ENCODE data around the gene PTCD1.
"Not testable (repeated sequence)": the region's sequence is repeated elsewhere in the genome, so short reads cannot be mapped to it uniquely, and the experiment has no call there.

PTCD1 gene

DNA sequence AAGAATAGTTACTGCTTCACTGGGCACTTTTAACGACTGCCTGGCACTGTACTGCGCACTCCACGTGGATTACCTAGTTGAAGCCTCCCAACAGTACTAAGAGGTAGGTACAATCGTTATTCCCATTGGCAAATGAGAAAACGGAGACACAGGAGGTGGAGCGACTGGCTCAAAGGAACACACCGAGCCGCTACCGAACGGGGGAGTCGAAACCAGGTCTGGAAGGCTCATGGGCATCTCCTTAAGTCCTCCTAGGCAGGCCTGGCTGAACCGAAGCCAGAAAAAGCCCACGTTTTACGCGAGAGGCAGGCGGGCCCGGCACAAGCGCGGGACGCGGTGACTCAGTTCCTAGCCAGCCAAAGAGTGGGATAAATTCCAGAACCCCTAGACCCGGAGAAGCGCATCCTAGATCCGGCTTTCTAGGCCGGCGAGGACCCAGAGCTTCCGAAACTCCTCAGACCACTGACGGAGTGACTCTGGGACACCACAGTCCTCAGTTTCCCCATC lies 30.7 kb downstream of the PTCD1 start:
- DNase-seq = peak; percentile 30 to 53

DNA sequence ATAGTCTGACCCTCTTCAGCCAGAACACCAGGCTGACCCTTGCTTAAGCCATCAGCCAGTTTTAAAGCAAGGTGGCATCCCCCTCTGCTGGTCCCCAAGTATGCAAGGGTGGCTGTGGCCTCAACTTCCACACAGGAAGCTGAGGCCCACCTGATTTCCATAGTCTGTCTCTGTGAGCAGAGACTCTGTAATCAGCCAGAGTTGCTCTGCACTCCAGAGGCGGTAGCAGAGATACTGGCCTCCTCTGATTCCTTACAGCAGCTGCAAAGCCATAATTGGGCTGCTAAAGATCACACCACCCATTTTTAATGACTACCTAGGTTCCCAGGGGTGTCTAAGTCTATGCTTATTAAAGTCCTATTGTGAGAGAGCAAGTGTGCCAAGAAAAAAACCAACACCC lies 32.0 kb downstream of the PTCD1 start:
- DNase-seq = no peak

DNA sequence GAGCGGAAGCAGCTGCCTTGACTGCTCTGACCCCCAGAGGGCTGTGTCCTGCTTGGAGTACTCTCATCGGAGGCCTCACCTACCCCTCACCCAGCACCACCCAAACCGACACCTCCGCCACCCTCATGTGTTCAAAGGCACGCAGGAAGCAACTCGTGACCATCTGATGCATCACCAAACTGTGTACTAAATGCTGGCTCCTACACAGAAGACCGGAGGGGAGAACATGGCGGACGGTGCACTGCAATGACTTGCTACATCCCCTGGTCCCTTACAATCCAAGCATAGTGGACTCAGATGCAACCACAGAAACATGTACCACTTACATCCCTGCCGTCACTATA lies 33.6 kb downstream of the PTCD1 start:
- DNase-seq = no peak

DNA sequence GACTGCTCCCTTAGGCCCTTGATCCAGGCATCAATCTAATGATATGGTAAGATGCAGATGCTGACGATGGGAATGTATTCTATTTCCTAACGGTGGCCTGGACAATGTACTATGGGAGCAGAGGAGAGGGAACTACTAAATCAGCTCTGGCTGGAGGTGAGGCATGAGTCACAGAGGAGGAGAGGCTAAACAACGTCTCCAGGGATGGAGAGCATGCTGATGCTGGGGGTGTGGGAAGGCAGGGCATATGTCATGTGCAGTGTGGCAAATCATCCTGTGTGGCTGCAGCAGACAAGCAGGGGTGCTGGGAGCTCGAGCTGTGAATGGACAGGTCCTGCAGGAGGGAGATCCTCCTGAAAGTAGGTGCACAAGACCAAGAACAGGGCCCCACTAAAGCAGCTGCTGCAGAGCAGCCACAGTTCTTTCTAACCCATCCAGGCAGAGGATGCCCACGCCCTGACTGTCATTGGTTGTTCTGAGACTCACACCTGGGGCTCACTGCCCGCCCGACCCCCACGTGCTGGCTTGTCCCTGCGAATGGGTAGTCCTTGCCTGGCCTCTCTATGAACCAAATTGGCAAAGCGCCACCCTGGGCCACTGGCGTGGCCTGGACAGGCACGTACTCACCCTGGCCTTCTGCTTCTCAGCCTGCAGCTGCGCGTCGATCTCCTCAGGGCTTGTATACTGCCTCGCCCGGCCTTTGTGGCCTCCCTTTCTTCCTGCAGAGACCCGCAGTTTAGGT lies 34.2 kb downstream of the PTCD1 start:
- DNase-seq = no peak

DNA sequence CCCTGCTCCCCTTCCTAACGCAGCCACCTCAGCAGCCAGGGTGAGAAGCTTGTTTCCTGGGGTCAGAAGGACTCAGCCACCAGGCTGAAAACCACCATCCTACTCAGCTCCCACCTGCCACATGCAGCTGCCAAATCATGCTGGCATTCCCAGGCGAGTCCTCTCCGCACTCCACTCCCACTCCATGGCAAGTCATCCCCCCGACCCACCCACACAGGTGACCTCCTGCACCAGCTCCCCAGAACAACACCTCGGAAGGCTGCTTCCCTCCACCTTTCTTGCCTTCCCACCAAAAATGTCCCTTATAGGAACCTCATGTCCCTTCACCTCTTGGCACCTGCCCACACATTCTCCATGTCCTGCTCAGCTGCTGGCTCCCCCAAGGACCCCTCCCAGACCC lies 34.8 kb downstream of the PTCD1 start:
- DNase-seq = no peak

DNA sequence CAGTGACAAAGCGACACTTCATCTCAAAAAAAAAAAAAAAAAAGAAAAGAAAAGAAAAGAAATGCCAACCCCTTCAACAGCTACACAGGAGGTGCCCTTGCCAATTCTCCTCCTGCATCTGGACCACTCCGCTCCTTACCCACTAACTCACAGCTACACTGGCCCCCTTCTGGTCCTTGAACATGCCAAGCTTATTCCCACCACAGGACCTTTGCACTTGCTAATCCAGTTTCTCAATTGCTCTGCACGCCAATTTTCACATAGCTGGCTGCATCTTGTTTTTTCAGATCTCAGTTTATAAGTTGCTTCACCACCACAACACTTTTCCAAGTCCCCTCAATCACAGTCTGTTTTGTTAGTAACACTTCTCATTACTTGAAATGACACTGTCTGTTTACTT lies 35.7 kb downstream of the PTCD1 start:
- no peak for DNase-seq

DNA sequence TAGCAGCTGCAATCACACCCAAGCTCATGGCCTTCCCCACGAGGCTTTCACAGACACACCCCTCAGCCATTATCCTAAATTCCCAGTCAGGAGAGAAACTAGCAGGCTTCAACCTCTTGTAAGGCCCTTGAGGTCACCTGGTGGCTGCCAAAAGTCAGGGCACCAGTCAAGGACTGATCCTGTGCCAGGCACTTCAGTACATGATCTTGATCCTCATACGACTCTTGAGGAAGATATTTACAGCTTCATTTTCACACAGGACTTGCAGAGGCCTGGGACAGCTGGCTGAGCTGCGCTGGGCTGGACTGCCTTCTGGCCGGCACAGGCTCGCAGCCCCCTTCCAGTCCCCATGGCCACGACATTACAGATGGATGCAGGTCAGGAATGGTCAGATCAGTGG lies 39.0 kb downstream of the PTCD1 start:
- no peak for DNase-seq

DNA sequence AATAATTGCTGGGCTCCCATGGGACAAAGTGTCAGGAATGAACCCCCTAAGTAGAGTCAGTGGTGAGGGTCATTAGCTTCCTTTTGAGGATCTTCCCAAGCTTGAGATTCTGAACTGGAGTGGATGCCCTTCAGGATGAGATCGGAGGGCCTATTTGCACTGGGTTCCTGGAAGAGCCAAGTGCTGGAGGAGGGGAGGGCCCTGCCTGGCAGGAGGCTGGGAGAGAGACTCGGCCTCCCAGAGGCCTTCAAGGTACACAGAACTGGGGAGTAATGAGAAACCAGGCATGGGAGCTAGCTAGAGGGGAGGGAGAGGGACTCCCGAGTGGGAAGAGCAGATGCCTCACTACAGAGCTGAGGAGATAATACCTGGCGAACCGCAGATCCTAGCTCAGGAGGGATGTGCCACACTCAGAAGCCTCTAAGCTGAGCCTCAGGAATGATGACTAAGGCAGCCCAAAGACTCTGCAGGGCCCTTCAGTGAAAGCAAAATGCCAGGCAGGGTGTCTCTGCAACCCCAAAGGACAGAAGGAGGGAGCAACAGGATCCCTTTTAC lies 39.6 kb downstream of the PTCD1 start:
- DNase-seq = no peak

DNA sequence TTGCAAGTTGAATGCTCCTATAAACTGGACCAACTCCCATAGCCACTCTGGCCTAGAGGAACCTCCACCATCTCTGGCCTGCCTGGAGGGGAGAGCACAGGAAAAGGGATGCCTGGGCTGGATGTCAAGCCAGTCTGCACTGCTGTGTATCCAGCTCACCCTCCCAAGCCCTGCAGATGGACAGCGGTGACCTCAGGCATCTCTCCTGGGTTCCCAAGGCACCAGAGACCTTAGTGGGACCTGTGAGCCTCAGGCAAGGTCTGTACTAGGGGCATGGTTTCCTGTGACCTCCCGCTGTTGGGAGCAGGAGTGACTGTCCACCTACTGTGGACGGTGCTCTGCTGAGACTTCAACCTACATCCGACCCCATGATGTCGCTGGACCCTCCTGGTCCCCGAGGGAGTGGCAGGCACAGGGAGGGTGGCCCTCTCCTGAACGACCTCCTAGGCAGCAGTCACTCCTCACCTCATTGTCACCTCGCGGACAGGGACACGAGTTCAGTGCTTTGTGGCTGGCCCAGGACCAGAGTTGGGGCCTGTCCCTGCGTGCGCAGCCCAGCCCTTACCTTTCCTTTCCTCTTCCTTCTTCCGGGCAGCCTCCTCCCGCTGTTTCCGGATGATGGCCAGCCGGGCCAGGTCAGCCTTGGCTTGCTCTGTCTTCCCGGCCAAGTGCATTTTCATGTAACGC lies 41.2 kb downstream of the PTCD1 start:
- DNase-seq = no peak

DNA sequence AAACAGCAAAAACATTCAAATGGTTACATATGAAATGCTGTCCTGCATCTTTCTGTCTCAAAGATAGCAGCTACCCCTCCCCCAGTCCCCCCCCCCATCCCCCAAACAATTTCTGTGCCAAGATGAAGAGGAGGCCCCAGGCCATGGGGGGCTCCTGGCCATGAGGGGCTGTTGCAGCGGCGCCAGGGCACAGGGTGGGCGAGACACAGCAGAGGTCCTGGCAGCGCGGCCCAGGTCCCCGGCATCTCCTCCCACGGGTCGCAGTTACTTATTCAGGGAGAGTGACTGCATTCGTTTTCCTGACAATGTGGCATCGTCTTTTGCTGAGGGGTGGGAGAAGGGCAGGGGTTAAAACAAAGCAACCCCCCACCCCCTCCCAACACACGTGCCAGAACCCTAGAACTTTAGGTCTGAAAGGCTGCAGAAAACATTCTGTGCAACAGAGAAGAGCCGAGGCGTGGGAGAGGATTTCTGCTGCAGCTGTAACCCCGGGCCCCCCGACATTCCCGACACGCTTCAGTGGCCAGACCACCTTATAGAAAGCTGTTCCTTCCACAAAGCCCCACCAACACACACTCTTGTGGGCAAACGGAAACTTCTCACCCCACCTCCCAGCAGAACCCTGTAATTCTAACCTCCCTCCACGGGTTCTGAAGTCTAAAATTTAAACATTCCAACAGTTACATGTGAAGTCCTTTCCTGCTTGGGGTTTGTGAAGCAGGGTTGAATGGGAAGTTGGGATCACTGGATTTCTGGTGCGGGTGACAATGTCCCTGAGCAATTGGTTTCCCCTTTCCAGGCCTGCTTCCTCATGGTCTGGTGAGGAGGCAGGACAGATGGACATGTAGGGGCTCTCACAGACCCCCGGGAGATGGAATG lies 41.9 kb downstream of the PTCD1 start:
- DNase-seq = no peak

DNA sequence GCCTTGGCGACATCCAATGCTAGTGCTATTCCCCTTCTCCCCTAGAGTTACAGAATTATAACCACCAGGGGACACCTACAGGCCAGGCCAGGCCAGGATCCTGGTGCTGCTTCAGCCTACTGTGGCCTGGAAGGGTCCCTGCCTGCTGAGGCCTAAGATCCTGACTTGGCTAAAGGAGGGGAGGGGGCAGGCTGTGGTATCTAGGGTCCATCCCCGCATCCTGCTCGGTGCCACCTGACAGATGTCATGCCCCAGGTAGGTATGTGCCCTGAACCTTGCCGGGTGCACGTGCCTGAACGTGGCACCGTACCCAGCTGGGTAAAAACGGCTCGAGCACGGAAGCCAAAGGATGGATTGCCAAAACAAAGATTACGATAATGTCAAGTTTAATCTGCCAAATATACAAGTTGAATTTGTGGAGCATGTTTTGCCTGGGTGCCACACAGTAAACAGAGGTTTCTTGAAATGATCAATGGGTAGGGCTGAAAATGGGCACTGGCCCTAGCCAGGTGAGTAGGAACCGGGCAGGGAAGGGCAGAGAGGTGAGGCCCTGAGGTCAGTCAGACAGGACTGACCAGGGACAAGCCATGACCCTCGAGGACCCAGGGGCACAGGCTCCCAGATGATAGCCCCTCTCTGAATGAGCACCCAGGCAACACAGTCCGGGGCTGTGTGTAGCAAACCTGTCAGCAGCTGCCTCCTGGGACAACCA lies 42.8 kb downstream of the PTCD1 start:
- DNase-seq = no peak

DNA sequence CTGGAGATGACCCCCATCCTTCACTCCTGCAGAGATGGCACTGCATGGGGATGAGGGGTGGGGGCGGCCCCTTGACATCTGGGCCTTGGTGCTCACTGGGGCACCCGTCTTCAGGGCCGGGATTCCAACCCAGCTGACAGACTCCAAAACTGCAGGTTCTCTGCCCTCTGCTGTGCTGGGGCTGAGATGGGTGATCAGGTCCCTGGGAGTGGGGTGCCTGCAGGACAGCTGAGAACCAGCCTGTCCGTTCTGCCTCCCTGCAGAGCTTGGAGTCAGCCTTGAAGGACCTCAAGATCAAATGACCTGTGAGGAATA lies 44.5 kb downstream of the PTCD1 start:
- no peak for DNase-seq

DNA sequence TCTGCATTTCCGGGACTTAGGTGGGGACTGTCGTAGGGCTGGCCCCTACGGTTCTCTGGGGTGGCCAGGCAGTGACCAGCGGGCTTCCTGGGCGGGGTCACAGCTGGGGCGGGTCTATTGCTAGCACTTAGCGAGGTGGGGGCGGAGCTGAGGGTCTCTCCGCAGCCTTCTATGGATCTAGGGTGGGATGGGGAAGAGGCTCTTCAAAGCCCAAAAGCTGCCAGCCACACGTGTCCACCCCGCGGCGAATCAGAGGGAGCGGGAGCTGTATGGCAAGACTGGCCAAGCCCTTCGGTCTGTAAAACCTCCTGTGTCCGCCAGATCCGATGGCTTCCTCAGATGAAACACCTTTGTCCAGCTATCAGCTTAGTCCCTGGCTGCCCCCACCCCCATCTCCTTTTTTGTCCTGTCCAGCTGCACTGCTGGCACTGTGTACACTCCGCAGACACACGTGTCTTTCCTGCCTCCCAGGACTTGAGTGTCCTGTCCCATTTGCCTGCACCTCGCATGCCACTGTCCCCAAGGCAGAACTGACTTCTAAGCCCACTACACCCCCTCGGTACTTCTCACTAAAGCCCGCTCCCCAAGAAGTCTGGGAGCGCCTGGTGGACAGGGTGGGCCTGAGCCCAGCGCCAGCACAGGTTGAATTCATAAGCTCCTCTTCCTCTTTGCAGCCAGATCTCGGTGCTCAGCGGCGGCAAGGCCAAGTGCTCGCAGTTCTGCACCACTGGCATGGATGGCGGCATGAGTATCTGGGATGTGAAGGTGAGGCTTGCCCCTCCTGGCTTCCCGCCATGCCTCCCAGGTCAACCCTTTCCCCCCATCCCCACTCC lies 45.0 kb downstream of the PTCD1 start:
- DNase-seq = no peak

DNA sequence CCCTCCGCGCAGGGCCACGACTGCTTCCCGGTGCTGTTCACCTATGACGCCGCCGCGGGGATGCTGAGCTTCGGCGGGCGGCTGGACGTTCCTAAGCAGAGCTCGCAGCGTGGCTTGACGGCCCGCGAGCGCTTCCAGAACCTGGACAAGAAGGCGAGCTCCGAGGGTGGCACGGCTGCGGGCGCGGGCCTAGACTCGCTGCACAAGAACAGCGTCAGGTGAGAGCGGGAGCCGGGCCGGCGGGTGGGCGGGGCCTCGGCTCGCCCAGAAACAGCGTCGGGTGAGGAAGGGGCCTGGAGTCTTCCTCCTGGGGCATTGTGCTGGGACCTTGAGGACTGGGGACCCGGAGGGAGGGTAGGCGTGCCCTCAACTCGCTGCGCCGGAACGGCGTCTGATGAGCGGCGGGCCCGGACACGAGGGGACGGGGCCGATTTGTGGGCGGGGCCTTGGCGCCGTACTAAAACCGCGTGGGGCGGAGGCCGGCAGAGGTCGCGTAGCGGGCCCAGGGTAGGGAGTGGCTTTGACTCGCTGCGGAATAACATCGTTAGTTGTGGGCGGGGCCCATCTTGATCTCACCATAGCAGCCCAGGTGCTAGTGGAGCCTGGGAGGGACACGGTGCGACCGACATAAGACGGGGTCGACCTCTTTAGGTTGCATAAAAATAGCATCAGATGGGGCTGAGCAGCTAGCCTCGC lies 45.8 kb downstream of the PTCD1 start:
- DNase-seq = peak; percentile 73 to 81

DNA sequence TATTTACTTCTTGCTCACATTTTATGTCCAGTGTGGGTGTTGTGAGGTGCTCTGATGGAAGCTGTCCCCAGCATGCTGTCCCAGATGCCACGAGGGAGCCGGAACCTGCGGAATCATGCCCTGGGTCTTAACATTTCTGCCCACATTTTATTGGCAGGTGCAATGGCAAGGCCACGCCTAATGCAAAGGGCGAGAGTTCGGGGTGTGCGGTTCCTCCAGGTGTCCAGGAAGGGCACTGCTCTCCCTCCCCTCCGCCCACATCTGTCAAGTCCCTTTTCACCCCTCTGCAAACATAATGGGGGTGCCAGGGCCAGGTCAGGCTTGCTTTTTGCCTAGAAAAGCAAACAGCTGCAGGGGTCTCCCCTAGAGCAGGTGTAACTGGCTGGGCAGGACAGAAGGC lies 46.6 kb downstream of the PTCD1 start:
- no peak for DNase-seq

DNA sequence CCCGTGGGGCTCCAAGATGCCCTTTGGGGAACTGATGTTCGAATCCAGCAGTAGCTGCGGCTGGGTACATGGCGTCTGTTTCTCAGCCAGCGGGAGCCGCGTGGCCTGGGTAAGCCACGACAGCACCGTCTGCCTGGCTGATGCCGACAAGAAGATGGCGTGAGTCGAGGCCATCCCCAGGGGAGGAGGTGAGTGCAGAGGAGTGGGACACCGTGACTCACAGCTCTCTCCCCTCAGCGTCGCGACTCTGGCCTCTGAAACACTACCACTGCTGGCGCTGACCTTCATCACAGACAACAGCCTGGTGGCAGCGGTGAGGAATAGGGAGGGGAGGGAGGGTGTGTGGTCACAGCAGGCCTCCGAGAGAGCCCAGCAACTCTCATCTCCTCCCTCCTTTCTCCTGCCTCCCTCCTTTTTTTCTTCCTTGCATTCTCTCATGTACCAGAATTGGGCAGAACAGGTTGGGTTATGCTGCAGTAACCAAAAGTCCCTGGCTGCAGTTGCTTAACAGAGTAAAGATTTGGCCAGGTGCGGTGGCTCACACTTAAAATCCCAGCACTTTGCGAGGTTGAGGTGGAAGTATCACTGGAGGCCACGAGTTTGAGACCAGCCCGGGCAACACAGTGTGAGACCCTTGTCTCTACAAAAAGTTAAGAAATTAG lies 47.5 kb downstream of the PTCD1 start:
- no peak for DNase-seq

DNA sequence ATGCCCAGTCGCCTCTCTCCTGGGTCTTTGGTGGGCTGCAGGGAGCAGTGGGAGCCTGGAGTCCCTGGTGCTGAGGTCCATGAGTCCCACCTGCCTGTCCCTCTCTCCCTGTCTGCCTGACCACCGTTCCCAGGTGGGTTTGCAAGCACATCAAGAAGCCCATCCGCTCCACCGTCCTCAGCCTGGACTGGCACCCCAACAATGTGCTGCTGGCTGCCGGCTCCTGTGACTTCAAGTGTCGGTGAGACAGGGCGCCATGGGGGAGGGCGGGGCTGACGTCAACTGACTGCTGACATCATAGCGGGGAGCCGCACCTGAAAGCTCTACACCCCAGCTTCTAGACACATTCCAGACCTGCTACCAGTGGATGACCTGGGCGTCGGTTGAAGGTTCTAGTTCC lies 48.8 kb downstream of the PTCD1 start:
- DNase-seq = no peak

DNA sequence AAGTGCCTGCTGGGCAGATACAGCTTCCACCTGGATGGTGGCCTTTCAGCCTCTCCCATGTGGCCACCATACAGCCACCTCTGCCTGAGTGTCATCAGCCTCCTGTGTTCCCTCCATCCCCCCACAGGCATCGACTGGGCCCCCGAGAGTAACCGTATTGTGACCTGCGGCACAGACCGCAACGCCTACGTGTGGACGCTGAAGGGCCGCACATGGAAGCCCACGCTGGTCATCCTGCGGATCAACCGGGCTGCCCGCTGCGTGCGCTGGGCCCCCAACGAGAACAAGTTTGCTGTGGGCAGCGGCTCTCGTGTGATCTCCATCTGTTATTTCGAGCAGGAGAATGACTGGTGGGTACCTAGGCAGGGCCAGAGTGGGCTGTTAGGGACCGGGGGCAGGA lies 50.7 kb downstream of the PTCD1 start:
- no peak for DNase-seq

DNA sequence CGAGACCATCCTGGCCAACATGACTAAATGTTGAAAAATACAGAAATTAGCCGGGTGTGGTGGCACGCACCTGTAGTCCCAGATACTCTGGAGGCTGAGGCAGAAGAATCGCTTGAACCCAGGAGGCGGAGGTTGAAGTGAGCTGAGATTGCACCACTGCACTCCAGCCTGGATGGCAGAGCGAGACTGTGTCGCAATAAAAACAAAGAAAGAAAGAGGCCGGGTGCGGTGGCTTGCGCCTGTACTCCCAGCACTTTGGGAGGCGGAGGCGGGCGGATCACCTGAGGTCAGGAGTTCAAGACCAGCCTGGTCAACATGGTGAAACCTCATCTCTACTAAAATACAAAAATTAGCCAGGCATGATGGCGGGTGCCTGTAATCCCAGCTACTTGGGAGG lies 51.4 kb downstream of the PTCD1 start:
- not testable (repeated sequence) for DNase-seq

DNA sequence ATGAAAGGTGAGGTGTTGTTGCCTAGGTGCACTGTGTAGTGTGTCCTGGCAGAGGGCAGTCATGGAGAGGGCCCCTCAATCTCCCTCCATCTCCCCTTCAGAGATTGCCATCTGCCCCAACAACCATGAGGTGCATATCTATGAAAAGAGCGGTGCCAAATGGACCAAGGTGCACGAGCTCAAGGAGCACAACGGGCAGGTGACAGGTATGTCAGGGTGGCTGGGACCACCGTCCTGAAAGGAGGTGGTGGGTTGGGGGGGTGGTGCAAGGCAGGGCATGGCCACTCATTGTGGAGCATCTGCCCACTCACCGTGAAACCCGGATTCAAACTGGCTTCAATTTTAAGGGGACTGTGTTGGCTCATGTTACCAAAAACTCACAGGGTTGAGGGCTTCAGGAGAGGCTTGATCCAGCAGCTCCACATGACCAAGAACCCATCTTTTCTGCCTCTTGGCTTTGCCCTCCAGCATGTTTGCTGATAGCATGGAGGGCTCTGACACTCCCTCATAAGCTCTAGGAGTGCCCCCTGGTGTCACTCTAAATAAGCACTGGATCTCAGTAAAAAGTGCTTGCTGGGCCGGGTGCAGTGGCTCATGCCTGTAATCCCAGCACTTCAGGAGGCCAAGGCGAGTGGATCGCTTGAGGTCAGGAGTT lies 51.9 kb downstream of the PTCD1 start:
- peak in 1 of 2 experiments; percentile 30 for DNase-seq

Data from stimulated activated CD4-positive, alpha-beta T cell treated with anti-CD3 and anti-CD28 coated beads, Interleukin-4, amount 100 ng/mL, for 4 hours (primary cell).